Stomach (tissue), 4 donors: ENCODE measurements around the gene ATP13A3.

Experiments used
- EP300 ChIP-seq: sonication (generic); formaldehyde crosslinking; IDR thresholded peaks from one replicate; pipeline ENCODE4 v1.6.1; 2017; ENCODE audit warnings: antibody characterized with exemption
- TF ChIP-seq, protein P1 (sequence below), 7 experiments: fragments of 450-650 bp in 4 of 7; fragments of 200-600 bp in 3 of 7; sonication (generic) in 3 of 7; IDR thresholded peaks; one replicate each; pipeline ENCODE4 v1.5.1; 2016 to 2019; ENCODE audit warnings: antibody characterized with exemption in 7 of 7, control low read depth in 2 of 7, mild to moderate bottlenecking in 1 of 7

DNA sequence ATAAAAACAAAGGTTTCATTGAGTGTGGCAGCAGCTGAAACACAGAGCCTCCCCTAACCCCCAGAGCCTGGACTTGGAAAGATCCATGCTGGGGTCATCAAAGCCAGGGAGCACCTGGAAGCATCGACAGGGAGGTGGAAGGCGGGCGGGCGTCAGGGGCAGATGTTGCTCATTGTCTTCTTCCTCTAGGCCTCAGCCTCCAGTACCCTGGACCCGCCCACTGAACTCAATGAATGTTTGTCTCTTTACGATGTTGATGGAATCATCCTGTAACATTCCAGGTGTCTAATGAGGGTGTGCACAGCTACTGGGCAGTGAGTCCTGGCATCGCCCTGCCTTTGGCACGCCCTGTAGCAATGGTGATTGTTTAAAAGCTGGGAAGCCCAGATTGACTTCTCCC lies 97.5 kb downstream of the ATP13A3 start:
- TF ChIP-seq, protein P1, sequence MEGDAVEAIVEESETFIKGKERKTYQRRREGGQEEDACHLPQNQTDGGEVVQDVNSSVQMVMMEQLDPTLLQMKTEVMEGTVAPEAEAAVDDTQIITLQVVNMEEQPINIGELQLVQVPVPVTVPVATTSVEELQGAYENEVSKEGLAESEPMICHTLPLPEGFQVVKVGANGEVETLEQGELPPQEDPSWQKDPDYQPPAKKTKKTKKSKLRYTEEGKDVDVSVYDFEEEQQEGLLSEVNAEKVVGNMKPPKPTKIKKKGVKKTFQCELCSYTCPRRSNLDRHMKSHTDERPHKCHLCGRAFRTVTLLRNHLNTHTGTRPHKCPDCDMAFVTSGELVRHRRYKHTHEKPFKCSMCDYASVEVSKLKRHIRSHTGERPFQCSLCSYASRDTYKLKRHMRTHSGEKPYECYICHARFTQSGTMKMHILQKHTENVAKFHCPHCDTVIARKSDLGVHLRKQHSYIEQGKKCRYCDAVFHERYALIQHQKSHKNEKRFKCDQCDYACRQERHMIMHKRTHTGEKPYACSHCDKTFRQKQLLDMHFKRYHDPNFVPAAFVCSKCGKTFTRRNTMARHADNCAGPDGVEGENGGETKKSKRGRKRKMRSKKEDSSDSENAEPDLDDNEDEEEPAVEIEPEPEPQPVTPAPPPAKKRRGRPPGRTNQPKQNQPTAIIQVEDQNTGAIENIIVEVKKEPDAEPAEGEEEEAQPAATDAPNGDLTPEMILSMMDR (IDR thresholded peaks at IDR 0.05) = no peak
- TF ChIP-seq EP300 = no peak
